Kidney epithelial cell (primary cell): ENCODE data around the gene FOXC2. TPM values are rescaled to one million over a fixed set of nuclear protein-coding genes. Genes with fewer than 3 reads are reported as not detected.

ENCODE experiments used
- DNase-seq: peaks from one replicate; pipeline ENCODE4 v3.0.0-alpha.2; 2010; ENCODE audit warnings: low read depth
- H3K27me3 ChIP-seq: 2 replicates; pipeline ENCODE4 v1.6.0; 2011; ENCODE audit warnings: low read length; ENCODE audit not compliant: control insufficient read depth, insufficient read depth
- H3K36me3 ChIP-seq: 2 replicates; pipeline ENCODE4 v1.5.1; 2011; ENCODE audit warnings: low read length; ENCODE audit not compliant: control insufficient read depth, insufficient read depth
- H3K4me3 ChIP-seq: 2 replicates; pipeline ENCODE4 v1.5.1; 2011; ENCODE audit warnings: low read depth, mild to moderate bottlenecking, control low read depth, low read length
- total RNA-seq: library from RNA; depleted of rRNA; stranded (reverse); fragments of >200 nt; gene quantifications from 2 replicates; pipeline ENCODE4 v1.2.3, GENCODE V29; 2015
- TF ChIP-seq, protein P1 (sequence below): IDR thresholded peaks from 2 replicates; pipeline ENCODE4 v1.5.1; 2011; ENCODE audit warnings: mild to moderate bottlenecking, moderate library complexity, low read length, control low read depth, inconsistent platforms; ENCODE audit not compliant: insufficient read depth, poor library complexity, severe bottlenecking

FOXC2 gene
- total RNA-seq = 12.1 and 12.2 TPM in 2 replicates

DNA sequence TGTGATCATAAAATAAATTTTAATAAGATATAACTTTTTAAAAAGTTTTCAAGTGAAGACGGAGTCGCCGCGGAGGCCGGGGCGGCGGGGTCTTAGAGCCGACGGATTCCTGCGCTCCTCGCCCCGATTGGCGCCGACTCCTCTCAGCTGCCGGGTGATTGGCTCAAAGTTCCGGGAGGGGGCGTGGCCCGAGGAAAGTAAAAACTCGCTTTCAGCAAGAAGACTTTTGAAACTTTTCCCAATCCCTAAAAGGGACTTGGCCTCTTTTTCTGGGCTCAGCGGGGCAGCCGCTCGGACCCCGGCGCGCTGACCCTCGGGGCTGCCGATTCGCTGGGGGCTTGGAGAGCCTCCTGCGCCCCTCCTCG lies at the start of gene FOXC2:
TSS of gene FOXC2 (plus strand) at position 229 of the 365 bp plus-strand sequence. CDS start 507 bp downstream, outside the sequence.
- peak; percentile 77 for DNase-seq
- H3K4me3 ChIP-seq = peak within 1 kb of the TSS; percentile 89
- TF ChIP-seq, protein P1, sequence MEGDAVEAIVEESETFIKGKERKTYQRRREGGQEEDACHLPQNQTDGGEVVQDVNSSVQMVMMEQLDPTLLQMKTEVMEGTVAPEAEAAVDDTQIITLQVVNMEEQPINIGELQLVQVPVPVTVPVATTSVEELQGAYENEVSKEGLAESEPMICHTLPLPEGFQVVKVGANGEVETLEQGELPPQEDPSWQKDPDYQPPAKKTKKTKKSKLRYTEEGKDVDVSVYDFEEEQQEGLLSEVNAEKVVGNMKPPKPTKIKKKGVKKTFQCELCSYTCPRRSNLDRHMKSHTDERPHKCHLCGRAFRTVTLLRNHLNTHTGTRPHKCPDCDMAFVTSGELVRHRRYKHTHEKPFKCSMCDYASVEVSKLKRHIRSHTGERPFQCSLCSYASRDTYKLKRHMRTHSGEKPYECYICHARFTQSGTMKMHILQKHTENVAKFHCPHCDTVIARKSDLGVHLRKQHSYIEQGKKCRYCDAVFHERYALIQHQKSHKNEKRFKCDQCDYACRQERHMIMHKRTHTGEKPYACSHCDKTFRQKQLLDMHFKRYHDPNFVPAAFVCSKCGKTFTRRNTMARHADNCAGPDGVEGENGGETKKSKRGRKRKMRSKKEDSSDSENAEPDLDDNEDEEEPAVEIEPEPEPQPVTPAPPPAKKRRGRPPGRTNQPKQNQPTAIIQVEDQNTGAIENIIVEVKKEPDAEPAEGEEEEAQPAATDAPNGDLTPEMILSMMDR = no peak
- peaks cover 2% of the 10 kb centered on the region for H3K27me3 ChIP-seq
- peaks cover under 1% of the 10 kb centered on the region for H3K36me3 ChIP-seq

DNA sequence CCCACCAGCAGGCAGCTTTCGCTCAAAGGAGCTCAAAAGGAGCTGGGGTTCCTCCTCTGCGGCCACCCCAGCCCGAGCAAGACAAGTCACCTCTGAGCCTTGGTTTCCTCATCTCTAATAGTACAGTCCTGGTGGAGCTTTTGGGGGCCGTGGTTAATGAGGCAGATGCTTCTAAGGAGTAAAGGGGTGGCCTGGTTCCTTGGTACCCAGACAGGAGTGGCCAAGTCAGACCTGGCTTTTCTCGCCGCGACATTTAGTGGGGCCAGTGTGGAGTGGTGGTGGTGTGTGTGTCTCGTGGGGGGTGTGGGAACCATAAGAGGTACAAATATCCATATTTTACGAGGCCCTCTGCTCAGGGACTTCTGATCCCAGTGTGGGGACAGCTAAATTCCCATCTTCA lies 49.6 kb upstream of the FOXC2 start:
- Histone ChIP-seq H3K36me3 (no peaks in the 10 kb centered on the region), H3K4me3 (no peak overlapping the region), H3K27me3 (peaks cover 82% of the 10 kb centered on the region)
- DNase-seq = no peak
- TF ChIP-seq, protein P1 = no peak

DNA sequence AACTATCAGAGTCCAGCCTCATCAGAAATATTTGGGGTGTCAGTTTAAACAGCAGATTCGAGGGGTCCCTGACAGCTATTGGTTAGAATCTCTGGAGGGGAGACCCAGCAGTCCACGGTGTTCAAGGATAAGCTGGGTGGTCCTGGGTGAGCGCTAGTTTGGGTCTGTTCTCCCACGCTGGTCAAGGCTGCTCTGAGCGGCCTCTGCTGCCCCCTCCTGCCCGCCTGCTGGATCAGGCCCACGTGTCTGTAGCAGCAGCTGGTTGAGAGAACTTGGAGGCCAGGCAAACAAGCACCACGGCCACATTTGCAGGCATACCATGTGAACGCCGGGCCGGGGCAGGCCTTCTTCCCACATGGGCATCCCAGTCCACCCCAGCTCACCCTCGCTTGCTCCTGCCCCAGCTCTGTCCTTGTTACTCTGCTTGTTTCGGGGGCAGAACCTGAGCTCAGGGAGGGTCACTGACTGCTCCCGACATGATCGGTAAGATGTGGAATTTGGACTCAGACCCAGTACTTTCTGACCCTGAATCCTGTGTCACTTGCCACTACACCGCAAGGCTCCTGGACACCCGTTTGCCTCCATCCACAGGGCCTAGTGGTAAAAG lies 48.9 kb upstream of the FOXC2 start:
- Histone ChIP-seq H3K36me3 (no peaks in the 10 kb centered on the region), H3K27me3 (peaks cover 75% of the 10 kb centered on the region), H3K4me3 (no peak overlapping the region)
- TF ChIP-seq, protein P1 = peak; percentile 81
- DNase-seq = no peak

DNA sequence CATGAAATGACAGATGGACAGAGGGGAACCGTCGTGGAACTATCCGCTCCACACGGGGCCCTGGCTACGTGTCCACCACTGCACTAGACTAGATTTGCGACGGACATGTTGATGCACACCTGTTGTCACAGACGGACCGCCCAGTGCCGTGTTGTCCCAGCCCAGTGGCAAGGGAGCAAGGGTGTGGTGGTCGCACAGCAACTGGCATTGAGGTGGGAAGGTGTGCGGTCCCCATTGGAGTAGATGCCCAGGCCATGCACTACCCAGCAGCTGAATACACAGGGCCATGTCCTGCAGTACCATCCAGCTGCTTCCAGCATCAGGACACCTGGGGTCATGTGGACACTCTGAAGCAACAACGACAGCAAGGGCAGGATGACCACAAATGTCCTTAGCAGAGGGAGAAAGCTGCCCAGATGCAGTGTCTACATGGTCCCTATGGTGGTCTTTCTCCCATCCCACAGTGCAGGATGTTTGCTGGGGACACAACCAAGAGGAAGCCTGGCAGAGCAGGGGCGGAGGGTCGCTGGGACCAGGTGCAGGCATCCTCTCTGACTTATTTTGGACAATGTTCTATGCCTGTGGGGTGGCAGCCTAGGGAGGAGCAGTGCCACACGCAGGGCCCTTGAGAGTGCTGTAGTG lies 47.5 kb upstream of the FOXC2 start:
- TF ChIP-seq, protein P1 = no peak
- no peak overlapping the region for H3K4me3 ChIP-seq
- peaks cover 69% of the 10 kb centered on the region for H3K27me3 ChIP-seq
- no peaks in the 10 kb centered on the region for H3K36me3 ChIP-seq
- DNase-seq = no peak

DNA sequence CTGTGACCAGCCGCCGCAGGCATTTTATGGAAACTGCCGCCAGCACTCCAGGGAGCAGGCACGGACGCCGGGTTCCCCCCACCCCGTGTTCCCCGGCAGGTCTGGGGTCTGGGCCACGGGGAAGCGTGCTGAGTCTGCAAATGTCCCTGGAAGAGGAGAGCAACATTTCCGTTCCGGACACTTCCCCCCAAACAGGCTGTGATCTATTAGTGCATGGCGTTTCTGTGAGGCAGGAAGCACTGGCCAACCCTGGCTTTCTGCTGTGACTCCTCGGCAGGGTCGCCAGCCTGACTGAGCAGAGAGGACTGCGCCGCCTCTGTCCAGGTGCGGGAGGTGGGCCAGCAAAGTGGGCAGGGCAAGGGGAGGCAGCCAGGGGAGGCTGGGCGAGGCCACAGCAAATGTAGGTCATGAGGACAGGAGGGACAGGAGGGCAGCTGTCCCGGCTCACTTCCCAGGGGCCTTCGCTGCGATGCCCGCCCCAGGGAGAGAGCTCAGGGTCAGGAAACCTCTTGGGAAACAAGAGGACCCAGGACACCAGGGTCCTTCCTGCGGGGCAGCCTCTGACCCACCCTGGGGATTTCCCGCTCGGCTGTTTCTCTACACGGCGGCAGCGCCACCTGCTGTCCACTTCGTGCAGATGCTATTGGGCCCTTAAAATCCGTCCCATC lies 46.8 kb upstream of the FOXC2 start:
- Histone ChIP-seq H3K27me3 (peaks cover 69% of the 10 kb centered on the region), H3K4me3 (no peak overlapping the region), H3K36me3 (no peaks in the 10 kb centered on the region)
- TF ChIP-seq, protein P1 = peak; percentile 87
- DNase-seq = peak; percentile 9
